OCI-LY7 (cell line): ENCODE data around the gene CNTN1.

Source experiments
- CTCF ChIP-seq: fragments of 200-600 bp; sonication (generic); conservative IDR thresholded peaks from 2 replicates; pipeline ENCODE4 v1.5.1; 2014; ENCODE audit warnings: mild to moderate bottlenecking, antibody characterized with exemption, low read length, moderate library complexity, mixed read lengths
- EZH2phosphoT487 ChIP-seq: fragments of 200-600 bp; sonication (generic); IDR thresholded peaks from 2 replicates; pipeline ENCODE4 v1.6.1; 2018; ENCODE audit warnings: low read depth, borderline replicate concordance, mild to moderate bottlenecking, mixed run types, antibody characterized with exemption, low read length, moderate library complexity, mixed read lengths

- TF ChIP-seq CTCF (no peak), EZH2phosphoT487 (no peak)
Measured at GRCh38 chr12:40834321-40834720, 142.1 kb downstream of the CNTN1 start.
